GM12878 (cell line): ENCODE measurements around the gene PDZK1. TPM values are rescaled to one million over a fixed set of nuclear protein-coding genes. Genes with fewer than 3 reads are reported as not detected.

Source experiments
- ATAC-seq: fragments of 200-7000 bp; cut with Tn5 transposase; 3 replicates; pipeline ENCODE4 v1.9.1; 2020; ENCODE audit warnings: mild to moderate bottlenecking, moderate library complexity
- BruUV-seq: library from RNA; stranded (reverse); fragments of 400-500 nt; replicated peaks from 2 replicates; lab custom pipeline; 2021; lab: Mats Ljungman, UMichigan
- CTCF ChIA-PET: fragments of 300-600 bp; sonication (Branson Sonifier 250); formaldehyde crosslinking; extraction: SDS; loops from one replicate; lab custom pipeline; 2021; ENCODE audit warnings: inconsistent platforms; lab: Yijun Ruan, JAX
- POLR2A ChIA-PET: fragments of 350-600 bp; formaldehyde crosslinking; extraction: SDS; loops from one replicate; lab custom pipeline; 2021; ENCODE audit warnings: inconsistent platforms; lab: Charles Lee
- RAD21 ChIA-PET: fragments of 300-600 bp; sonication (Branson Sonifier 250); formaldehyde crosslinking; loops from one replicate; lab custom pipeline; 2023; ENCODE audit warnings: antibody characterized with exemption; ENCODE audit not compliant: unreplicated experiment; lab: Charles Lee
- SMC1A ChIA-PET: fragments of 300-600 bp; sonication (Branson Sonifier 250); formaldehyde crosslinking; loops from one replicate; lab custom pipeline; 2023; ENCODE audit not compliant: unreplicated experiment, uncharacterized antibody; lab: Charles Lee
- DNase-seq: peaks from one replicate; pipeline ENCODE4 v3.0.0-alpha.2; 2011; ENCODE audit warnings: low read depth, low spot score
- FAIRE-seq: peaks from 3 replicates; lab custom pipeline; 2011; peaks lifted over from hg19 to GRCh38; lab: Jason Lieb, UNC
- H2AFZ ChIP-seq: 2 replicates; pipeline ENCODE4 v1.6.0; 2011; ENCODE audit warnings: low read depth, low read length, control low read depth; ENCODE audit not compliant: control insufficient read depth
- H3K27ac ChIP-seq: 2 replicates; pipeline ENCODE4 v1.5.1; 2011; ENCODE audit warnings: control low read depth; ENCODE audit not compliant: control insufficient read depth, insufficient read depth
- H3K27me3 ChIP-seq, 2 experiments: replicated peaks in 1 of 2; 2 replicates each; pipeline versions ENCODE4 v1.6.0 to v1.6.1; 2011; ENCODE audit warnings: low read length in 1 of 2; ENCODE audit not compliant: control insufficient read depth in 2 of 2, insufficient read depth in 2 of 2
- H3K36me3 ChIP-seq, 2 experiments: 2 replicates each; pipeline ENCODE4 v1.5.1; 2011; ENCODE audit warnings: low read length in 1 of 2; ENCODE audit not compliant: control insufficient read depth in 2 of 2, insufficient read depth in 2 of 2
- H3K4me1 ChIP-seq: 2 replicates; pipeline ENCODE4 v1.6.1; 2011; ENCODE audit warnings: mild to moderate bottlenecking, low read length, moderate library complexity, mixed read lengths; ENCODE audit not compliant: control insufficient read depth, insufficient read depth
- H3K4me2 ChIP-seq: 2 replicates; pipeline ENCODE4 v1.6.0; 2011; ENCODE audit warnings: control low read depth; ENCODE audit not compliant: control insufficient read depth, insufficient read depth
- H3K4me3 ChIP-seq: fragments of 200-600 bp; sonication (generic); 2 replicates; pipeline ENCODE4 v1.5.1; 2016
- H3K79me2 ChIP-seq: 2 replicates; pipeline ENCODE4 v1.6.0; 2011; ENCODE audit warnings: low read length; ENCODE audit not compliant: control insufficient read depth, insufficient read depth
- H3K9ac ChIP-seq: 2 replicates; pipeline ENCODE4 v1.8.0; 2011; ENCODE audit warnings: low read length, control low read depth, mixed read lengths; ENCODE audit not compliant: control insufficient read depth, insufficient read depth
- H3K9me3 ChIP-seq: replicated peaks from 3 replicates; pipeline ENCODE4 v1.5.1; 2011; ENCODE audit warnings: mild to moderate bottlenecking, low read length; ENCODE audit not compliant: control insufficient read depth, insufficient read depth
- H4K20me1 ChIP-seq: 2 replicates; pipeline ENCODE4 v1.6.0; 2011; ENCODE audit not compliant: control insufficient read depth, insufficient read depth
- ASH2L ChIP-seq: fragments of 300-600, 200-600 bp; sonication (generic); IDR thresholded peaks from 2 replicates; pipeline ENCODE4 v1.6.1; 2017; ENCODE audit warnings: low read depth, mild to moderate bottlenecking, borderline replicate concordance
- CBX5 ChIP-seq: sonication (generic); IDR thresholded peaks from 2 replicates; pipeline ENCODE4 v1.6.1; 2016; ENCODE audit warnings: low read depth, moderate library complexity, mild to moderate bottlenecking, inconsistent platforms
- CREB1 ChIP-seq: IDR thresholded peaks from 2 replicates; pipeline ENCODE4 v1.6.1; 2012; ENCODE audit warnings: low read depth, mild to moderate bottlenecking, inconsistent platforms
- EP300 ChIP-seq, 2 experiments: fragments of 150-350 bp in 1 of 2; IDR thresholded peaks; 2 replicates each; pipeline ENCODE4 v1.6.1; 2011 to 2012; ENCODE audit warnings: low read depth in 2 of 2, low read length in 2 of 2, borderline replicate concordance in 1 of 2, improper control_type of control experiment in 1 of 2, inconsistent platforms in 1 of 2; ENCODE audit not compliant: control insufficient read depth in 1 of 2
- HDAC2 ChIP-seq: fragments of 200-600 bp; sonication (generic); IDR thresholded peaks from 2 replicates; pipeline ENCODE4 v1.6.1; 2017
- JUND ChIP-seq: IDR thresholded peaks from 2 replicates; pipeline ENCODE4 v1.6.1; 2012; ENCODE audit warnings: low read depth, mild to moderate bottlenecking, low read length, improper control_type of control experiment, moderate library complexity
- KDM1A ChIP-seq: fragments of 200-600 bp; sonication (generic); IDR thresholded peaks from 2 replicates; pipeline ENCODE4 v1.6.1; 2016; ENCODE audit warnings: borderline replicate concordance
- PAX8 ChIP-seq: fragments of 450-650 bp; IDR thresholded peaks from 2 replicates; pipeline ENCODE4 v1.6.1; 2017; ENCODE audit warnings: mild to moderate bottlenecking, moderate library complexity
- SIX5 ChIP-seq: IDR thresholded peaks from 2 replicates; pipeline ENCODE4 v1.6.1; 2011; ENCODE audit warnings: mild to moderate bottlenecking, low read depth, low read length, moderate library complexity; ENCODE audit not compliant: severe bottlenecking
- SMC3 ChIP-seq: IDR thresholded peaks from 2 replicates; pipeline ENCODE4 v1.6.1; 2011; ENCODE audit warnings: low read length, improper control_type of control experiment, borderline replicate concordance
- SUZ12 ChIP-seq: fragments of 200-600 bp; sonication (generic); IDR thresholded peaks from one replicate; pipeline ENCODE4 v1.6.1; 2018; ENCODE audit warnings: antibody characterized with exemption, mild to moderate bottlenecking; ENCODE audit not compliant: unreplicated experiment
- TAF1 ChIP-seq: IDR thresholded peaks from 2 replicates; pipeline ENCODE4 v1.6.1; 2011; ENCODE audit warnings: mild to moderate bottlenecking, low read depth, low read length, borderline replicate concordance
- TARDBP ChIP-seq: IDR thresholded peaks from 2 replicates; pipeline ENCODE4 v1.6.1; 2016; ENCODE audit warnings: borderline replicate concordance
- TCF7 ChIP-seq: IDR thresholded peaks from 2 replicates; pipeline ENCODE4 v1.6.1; 2014; ENCODE audit warnings: antibody characterized with exemption, borderline replicate concordance
- ZSCAN29 ChIP-seq: fragments of 450-650 bp; IDR thresholded peaks from 2 replicates; pipeline ENCODE4 v1.6.1; 2017; ENCODE audit warnings: mild to moderate bottlenecking, moderate library complexity
- WGBS: methylation state at CpG from one replicate; pipeline ENCODE4 v1.1.6; 2016; ENCODE audit warnings: low lambda C conversion rate; ENCODE audit not compliant: insufficient replicate concordance, insufficient coverage; ENCODE audit errors: missing lambda C conversion rate; 5-methylcytosine and 5-hydroxymethylcytosine counted together
- in situ Hi-C: fragments of 300-500 bp; cut with MboI; formaldehyde crosslinking; loops from 9 replicates; pipeline ENCODE4 v1.14.3; 2018; ENCODE audit warnings: mixed read lengths
- intact Hi-C: fragments of 100-400 bp; cut with micrococcal nuclease; formaldehyde crosslinking; loops from one replicate; pipeline ENCODE4 v1.14.2; 2022; ENCODE audit not compliant: unreplicated experiment
- polyA plus RNA-seq, 11 experiments: library from polyadenylated mRNA; depleted of rRNA in 4 of 11; unstranded in 6 of 11; stranded (reverse) in 5 of 11; fragments of >200 nt; fragmentation: Nextera tagmentation in 4 of 11; fragmentation: Illumina TruSeq in 1 of 11; extraction: Ambion mirVana in 4 of 11; extraction: Trizol in 1 of 11; gene quantifications; 1 replicate in 1 of 11; 2 replicates in 10 of 11; pipeline versions ENCODE4 v1.2.1 to v1.2.3, GENCODE V29; 2011 to 2016; ENCODE audit warnings: inconsistent platforms in 2 of 11, missing spikeins in 2 of 11, low read depth in 1 of 11
- total RNA-seq, 4 experiments: library from RNA; depleted of rRNA in 3 of 4; stranded (reverse); fragments of >200 nt in 3 of 4; fragmentation: Illumina TruSeq in 1 of 4; extraction: Trizol in 1 of 4; gene quantifications; 2 replicates each; pipeline versions ENCODE4 v1.2.1 to v1.2.3, GENCODE V29; 2013 to 2021
- TF ChIP-seq, protein P1 (sequence below): fragments of 450-650 bp; IDR thresholded peaks from 2 replicates; pipeline ENCODE4 v1.6.1; 2017; ENCODE audit warnings: borderline replicate concordance

The PDZK1 gene
- total and polyA plus RNA-seq, 10 of the 15 experiments (the other 5 are each of a cell fraction or from before 2014, with no cell fraction given), result 0.09 to 5.0 (median 0.31) TPM

DNA sequence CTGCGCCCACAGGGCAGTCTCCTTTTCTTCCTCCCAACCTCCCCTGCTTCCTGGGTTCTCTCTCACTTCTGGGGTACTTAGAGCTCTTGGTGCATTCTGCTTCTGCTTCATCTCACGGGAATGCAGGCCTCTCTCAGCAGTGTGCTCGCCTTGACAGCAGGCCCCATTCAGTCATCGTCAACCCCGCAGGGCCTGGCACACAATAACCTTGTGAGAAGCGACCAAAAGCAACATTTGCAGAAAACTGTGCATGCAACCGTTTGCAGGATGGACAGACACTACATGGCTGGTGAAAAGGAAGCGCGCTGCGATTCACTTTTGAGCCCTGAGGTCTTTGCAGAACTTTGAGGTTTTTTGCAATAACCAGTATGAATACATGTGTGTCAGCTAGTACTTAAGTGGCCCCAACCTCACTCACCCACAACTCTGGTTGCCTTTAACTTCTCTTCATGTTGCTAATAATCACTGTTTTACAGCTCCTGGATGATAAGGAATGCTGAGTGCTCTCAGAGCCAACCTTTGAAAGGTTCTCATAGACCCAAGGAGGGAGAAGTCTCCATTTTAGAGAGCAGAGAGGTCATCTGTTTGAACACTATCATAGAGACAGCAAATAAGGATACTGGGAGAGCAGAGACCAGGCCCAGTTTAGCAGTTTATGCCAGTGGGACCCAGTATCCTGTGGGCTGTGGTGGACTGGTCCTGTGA lies 9.6 kb upstream of the PDZK1 start:
- Histone ChIP-seq H3K79me2 (no peaks in the 10 kb centered on the region), H3K4me3 (no peak overlapping the region), H3K27me3 (no peaks in the 10 kb centered on the region), H3K9ac (no peak overlapping the region), H3K4me1 (peaks cover 16% of the 10 kb centered on the region), H3K4me2 (no peak overlapping the region), H2AFZ (no peak overlapping the region), H3K36me3 (no peaks in the 10 kb centered on the region), H4K20me1 (no peaks in the 10 kb centered on the region), H3K27ac (no peak overlapping the region), H3K9me3 (no peaks in the 10 kb centered on the region)
- POLR2A ChIA-PET, result no interaction called here
- RAD21 ChIA-PET, result no interaction called here
- DNase-seq (no peak), FAIRE-seq (no peak), ATAC-seq (no peak)
- CTCF ChIA-PET, result interaction anchor here (0.8 kb wide), 1 partner anchor 20 kb away, joined by 3 read pairs; no protein-coding TSS in a partner anchor
- WGBS, result 73% methylated on average over 10 of the region's 10 CpGs
- intact Hi-C loops, result no loop called here
- TF ChIP-seq, protein P1, sequence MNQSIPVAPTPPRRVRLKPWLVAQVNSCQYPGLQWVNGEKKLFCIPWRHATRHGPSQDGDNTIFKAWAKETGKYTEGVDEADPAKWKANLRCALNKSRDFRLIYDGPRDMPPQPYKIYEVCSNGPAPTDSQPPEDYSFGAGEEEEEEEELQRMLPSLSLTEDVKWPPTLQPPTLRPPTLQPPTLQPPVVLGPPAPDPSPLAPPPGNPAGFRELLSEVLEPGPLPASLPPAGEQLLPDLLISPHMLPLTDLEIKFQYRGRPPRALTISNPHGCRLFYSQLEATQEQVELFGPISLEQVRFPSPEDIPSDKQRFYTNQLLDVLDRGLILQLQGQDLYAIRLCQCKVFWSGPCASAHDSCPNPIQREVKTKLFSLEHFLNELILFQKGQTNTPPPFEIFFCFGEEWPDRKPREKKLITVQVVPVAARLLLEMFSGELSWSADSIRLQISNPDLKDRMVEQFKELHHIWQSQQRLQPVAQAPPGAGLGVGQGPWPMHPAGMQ, result no peak
- TF ChIP-seq TARDBP (no peak), CREB1 (no peak), TAF1 (no peak), TCF7 (no peak), SUZ12 (no peak), EP300 (IDR thresholded peaks at IDR 0.05; ENCODE audit: borderline replicate concordance in 1 of 2, control insufficient read depth in 1 of 2, low read depth in 2 of 2, low read length in 2 of 2) (no peak), CBX5 (no peak), SIX5 (no peak), SMC3 (no peak), PAX8 (no peak), JUND (no peak), ASH2L (no peak), ZSCAN29 (no peak), HDAC2 (no peak), KDM1A (no peak)
- SMC1A ChIA-PET, result interaction anchor here (0.6 kb wide), 1 partner anchor 117 kb away, joined by 4 read pairs; no protein-coding TSS in a partner anchor
- in situ Hi-C loops, result no loop called here
- BruUV-seq, result no TSS peak
